OCI-LY7 (cell line): ENCODE results near the gene COL4A4.

Experiments
- EZH2phosphoT487 ChIP-seq: fragments of 200-600 bp; sonication (generic); IDR thresholded peaks from 2 replicates; pipeline ENCODE4 v1.6.1; 2018; ENCODE audit warnings: low read depth, borderline replicate concordance, mild to moderate bottlenecking, mixed run types, antibody characterized with exemption, low read length, moderate library complexity, mixed read lengths
- TF ChIP-seq, protein P1 (sequence below): fragments of 200-600 bp; sonication (generic); conservative IDR thresholded peaks from 2 replicates; pipeline ENCODE4 v1.5.1; 2014; ENCODE audit warnings: mild to moderate bottlenecking, antibody characterized with exemption, low read length, moderate library complexity, mixed read lengths

GRCh38 chr2:227179988-227180685 lies 16.1 kb upstream of the COL4A4 start:
- no peak for TF ChIP-seq EZH2phosphoT487
- TF ChIP-seq, protein P1, sequence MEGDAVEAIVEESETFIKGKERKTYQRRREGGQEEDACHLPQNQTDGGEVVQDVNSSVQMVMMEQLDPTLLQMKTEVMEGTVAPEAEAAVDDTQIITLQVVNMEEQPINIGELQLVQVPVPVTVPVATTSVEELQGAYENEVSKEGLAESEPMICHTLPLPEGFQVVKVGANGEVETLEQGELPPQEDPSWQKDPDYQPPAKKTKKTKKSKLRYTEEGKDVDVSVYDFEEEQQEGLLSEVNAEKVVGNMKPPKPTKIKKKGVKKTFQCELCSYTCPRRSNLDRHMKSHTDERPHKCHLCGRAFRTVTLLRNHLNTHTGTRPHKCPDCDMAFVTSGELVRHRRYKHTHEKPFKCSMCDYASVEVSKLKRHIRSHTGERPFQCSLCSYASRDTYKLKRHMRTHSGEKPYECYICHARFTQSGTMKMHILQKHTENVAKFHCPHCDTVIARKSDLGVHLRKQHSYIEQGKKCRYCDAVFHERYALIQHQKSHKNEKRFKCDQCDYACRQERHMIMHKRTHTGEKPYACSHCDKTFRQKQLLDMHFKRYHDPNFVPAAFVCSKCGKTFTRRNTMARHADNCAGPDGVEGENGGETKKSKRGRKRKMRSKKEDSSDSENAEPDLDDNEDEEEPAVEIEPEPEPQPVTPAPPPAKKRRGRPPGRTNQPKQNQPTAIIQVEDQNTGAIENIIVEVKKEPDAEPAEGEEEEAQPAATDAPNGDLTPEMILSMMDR: no peak
